ENCODE measurements around the gene IL17C. TPM values are rescaled to one million over a fixed set of nuclear protein-coding genes. Genes with fewer than 3 reads are reported as not detected.

IL17C gene
- total and polyA plus RNA-seq, 2 donors (not counting 1 experiment from before 2014, with no cell fraction given): 1.3 to 1.5 TPM

GRCh38 chr16:88662843-88663606 is 24.7 kb downstream of the IL17C start, which contains the start of gene MVD:
Gene MVD (minus strand): TSS chr16:88663091. CDS start chr16:88663080, 11 bp downstream.
- no peaks in the 10 kb centered on the region for H3K27me3 Mint-ChIP-seq
- H2AFZ ChIP-seq (ENCODE audit: insufficient read depth, low read depth, low read length, poor library complexity, severe bottlenecking): peak within 1 kb of the TSS; percentile 96
- peak within 1 kb of the TSS; percentile 91 for H3K9ac ChIP-seq (ENCODE audit: low read length)
- H3K9me3 Mint-ChIP-seq (ENCODE audit: insufficient read depth): no peaks in the 10 kb centered on the region
- H3K27me3 ChIP-seq (replicated peaks in 1 of 4; ENCODE audit: control extremely low read depth in 1 of 4, control insufficient read depth in 3 of 4, insufficient read depth in 4 of 4, low read length in 3 of 4): no peaks in the 10 kb centered on the region
- no peak for TF ChIP-seq EZH2 (IDR thresholded peaks at IDR 0.05; ENCODE audit: borderline replicate concordance, insufficient read depth, low read depth, low read length, poor library complexity, severe bottlenecking)
- TF ChIP-seq CTCF (IDR thresholded peaks at IDR 0.05): no peak
- H3K4me3 Mint-ChIP-seq: peak within 1 kb of the TSS; percentile 92
- ATAC-seq (ENCODE audit: low read depth) (peak; percentile 96), DNase-seq (peak; percentile 97)
- H3K27ac Mint-ChIP-seq: peak within 1 kb of the TSS; percentile 93
- peak within 1 kb of the TSS; percentile 94 for H3K4me2 ChIP-seq (replicated peaks; ENCODE audit: low read depth, low read length, poor library complexity, severe bottlenecking)
- no peaks in the 10 kb centered on the region for H3K9me3 ChIP-seq (ENCODE audit: control extremely low read depth in 1 of 3, control insufficient read depth in 2 of 3, insufficient read depth in 1 of 3, low read length in 2 of 3)
- H3K4me1 ChIP-seq (ENCODE audit: control insufficient read depth in 2 of 2, insufficient read depth in 2 of 2, low read length in 2 of 2): peaks cover 18 to 30% of the 10 kb centered on the region in 2 donors
- intact Hi-C loops (cut with micrococcal nuclease): loop anchor here (1.0 to 2.0 kb wide), 7 partner anchors 12 to 140 kb away; partner anchors contain the start of genes CDT1, CTU2, CYBA and RNF166
- CTCF ChIA-PET: interaction anchor here (0.7 to 3.0 kb wide), 2 partner anchors 18 to 22 kb away, joined by 3 to 13 read pairs; no protein-coding TSS in a partner anchor
- peaks cover 0 to 4% of the 10 kb centered on the region in 2 experiments for H3K36me3 ChIP-seq (replicated peaks in 1 of 2; ENCODE audit: control extremely low read depth in 1 of 2, control insufficient read depth in 1 of 2, extremely low read depth in 1 of 2, insufficient read depth in 2 of 2, low read length in 1 of 2)
- H3K79me2 ChIP-seq (ENCODE audit: control insufficient read depth, insufficient read depth, low read length): peaks cover 48% of the 10 kb centered on the region
- peaks cover 31% of the 10 kb centered on the region for H3K4me1 Mint-ChIP-seq
- H3K27ac ChIP-seq (ENCODE audit: low read length in 2 of 2): peak within 1 kb of the TSS; percentile 62 to 88
- WGBS (ENCODE audit: insufficient coverage): under 1% methylated on average over 88 of the region's 88 CpGs
- POLR2A ChIA-PET: interaction anchor here (0.6 to 1.9 kb wide), 7 partner anchors 11 to 38 kb away, joined by 3 to 6 read pairs (median 4); no protein-coding TSS in a partner anchor
- H4K20me1 ChIP-seq (ENCODE audit: control insufficient read depth, insufficient read depth, low read length, poor library complexity, severe bottlenecking): no peaks in the 10 kb centered on the region
- peak within 1 kb of the TSS; percentile 49 to 89 (median 88) for H3K4me3 ChIP-seq (ENCODE audit: control extremely low read depth in 1 of 5, extremely low read depth in 1 of 5, insufficient read depth in 1 of 5, low read depth in 2 of 5, low read length in 4 of 5)

All from B cell (primary cell).